Measurements from ENCODE around the gene ATXN3L.
"Not testable (repeated sequence)": the region's sequence is repeated elsewhere in the genome, so short reads cannot be mapped to it uniquely, and the experiment has no call there.

The ATXN3L gene

GRCh38 chrX:13305108-13305507, 14.7 kb downstream of the ATXN3L start:
- no peak for DNase-seq (ENCODE audit: low read depth)

GRCh38 chrX:13304052-13304451, 15.8 kb downstream of the ATXN3L start:
- no peak for DNase-seq (ENCODE audit: low read depth)

GRCh38 chrX:13303248-13303647, 16.6 kb downstream of the ATXN3L start:
- DNase-seq (ENCODE audit: low read depth) = not testable (repeated sequence)

GRCh38 chrX:13298836-13299235, 21.0 kb downstream of the ATXN3L start:
- DNase-seq (ENCODE audit: low read depth) = no peak

- DNase-seq (ENCODE audit: low read depth) = no peak
These were observed 24.0 kb downstream of the ATXN3L start for GRCh38 chrX:13295841-13296240.

GRCh38 chrX:13293700-13294099, 26.2 kb downstream of the ATXN3L start:
- DNase-seq (ENCODE audit: low read depth) = no peak

- no peak for DNase-seq (ENCODE audit: low read depth)
These were observed 28.8 kb downstream of the ATXN3L start for GRCh38 chrX:13290891-13291614.

- no peak for DNase-seq (ENCODE audit: low read depth)
These were observed 31.2 kb downstream of the ATXN3L start for GRCh38 chrX:13288671-13289070.

GRCh38 chrX:13287816-13288215, 32.0 kb downstream of the ATXN3L start:
- no peak for DNase-seq (ENCODE audit: low read depth)

GRCh38 chrX:13285693-13286092, 34.2 kb downstream of the ATXN3L start:
- DNase-seq (ENCODE audit: low read depth) = no peak

GRCh38 chrX:13285229-13285628, 34.6 kb downstream of the ATXN3L start:
- no peak for DNase-seq (ENCODE audit: low read depth)

GRCh38 chrX:13284570-13284969, 35.3 kb downstream of the ATXN3L start:
- no peak for DNase-seq (ENCODE audit: low read depth)

GRCh38 chrX:13283950-13284546, 35.8 kb downstream of the ATXN3L start:
- no peak for DNase-seq (ENCODE audit: low read depth)

GRCh38 chrX:13283512-13283911, 36.3 kb downstream of the ATXN3L start:
- no peak for DNase-seq (ENCODE audit: low read depth)

- DNase-seq (ENCODE audit: low read depth) = no peak
These were observed 38.6 kb downstream of the ATXN3L start for GRCh38 chrX:13281289-13281688.

- DNase-seq (ENCODE audit: low read depth) = no peak
These were observed 40.4 kb downstream of the ATXN3L start for GRCh38 chrX:13279279-13280018.

- DNase-seq (ENCODE audit: low read depth) = no peak
These were observed 42.3 kb downstream of the ATXN3L start for GRCh38 chrX:13277539-13277938.

GRCh38 chrX:13276991-13277390, 42.9 kb downstream of the ATXN3L start:
- DNase-seq (ENCODE audit: low read depth) = no peak

GRCh38 chrX:13275031-13275430, 44.8 kb downstream of the ATXN3L start:
- DNase-seq (ENCODE audit: low read depth) = no peak

GRCh38 chrX:13272426-13272825, 47.4 kb downstream of the ATXN3L start:
- DNase-seq (ENCODE audit: low read depth) = no peak

- no peak for DNase-seq (ENCODE audit: low read depth)
These were observed 48.3 kb downstream of the ATXN3L start for GRCh38 chrX:13271511-13271910.

GRCh38 chrX:13270360-13270759, 49.5 kb downstream of the ATXN3L start:
- DNase-seq (ENCODE audit: low read depth) = no peak

- DNase-seq (ENCODE audit: low read depth) = no peak
These were observed 51.0 kb downstream of the ATXN3L start for GRCh38 chrX:13268874-13269273.
